Lower leg skin (tissue), 3 donors: ENCODE data around the gene CAPZA3.

ENCODE experiments used
- POLR2A ChIP-seq, 2 donors: fragments of 450-650 bp; IDR thresholded peaks; one replicate each; pipeline ENCODE4 v1.6.1; 2016 to 2017; ENCODE audit warnings: antibody characterized with exemption in 2 of 2, mild to moderate bottlenecking in 1 of 2, moderate library complexity in 1 of 2
- TF ChIP-seq, protein P1 (sequence below), 3 donors: fragments of 450-650 bp; IDR thresholded peaks; one replicate each; pipeline ENCODE4 v1.5.1; 2016; ENCODE audit warnings: antibody characterized with exemption in 3 of 3, mild to moderate bottlenecking in 3 of 3, moderate library complexity in 2 of 3

DNA sequence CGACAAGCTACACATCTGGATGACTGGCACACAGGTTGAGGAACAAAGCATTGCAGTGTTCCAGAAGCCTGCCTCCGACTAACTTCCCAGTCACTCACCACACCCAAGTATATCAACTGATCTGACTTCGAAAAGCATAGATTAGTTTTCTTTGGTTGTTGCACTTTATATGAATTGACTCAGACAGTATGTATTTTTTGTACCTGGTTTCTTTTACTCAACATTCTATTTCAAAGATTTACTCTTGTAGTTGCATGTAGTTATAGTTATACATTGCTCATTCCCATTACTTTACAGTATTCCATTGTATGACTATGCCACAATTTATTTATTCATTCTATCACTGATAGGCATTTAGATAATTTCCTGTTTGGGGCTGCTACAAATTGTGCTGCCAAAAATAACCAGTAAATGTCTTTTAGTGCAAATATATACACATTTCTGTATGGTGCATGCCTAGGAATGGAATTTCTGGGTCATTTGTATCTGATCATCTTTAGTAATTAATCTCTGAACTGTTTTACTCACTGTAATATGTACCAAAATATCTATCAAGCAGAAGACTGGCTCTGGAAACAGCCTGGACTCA lies 17.9 kb upstream of the CAPZA3 start:
- TF ChIP-seq, protein P1, sequence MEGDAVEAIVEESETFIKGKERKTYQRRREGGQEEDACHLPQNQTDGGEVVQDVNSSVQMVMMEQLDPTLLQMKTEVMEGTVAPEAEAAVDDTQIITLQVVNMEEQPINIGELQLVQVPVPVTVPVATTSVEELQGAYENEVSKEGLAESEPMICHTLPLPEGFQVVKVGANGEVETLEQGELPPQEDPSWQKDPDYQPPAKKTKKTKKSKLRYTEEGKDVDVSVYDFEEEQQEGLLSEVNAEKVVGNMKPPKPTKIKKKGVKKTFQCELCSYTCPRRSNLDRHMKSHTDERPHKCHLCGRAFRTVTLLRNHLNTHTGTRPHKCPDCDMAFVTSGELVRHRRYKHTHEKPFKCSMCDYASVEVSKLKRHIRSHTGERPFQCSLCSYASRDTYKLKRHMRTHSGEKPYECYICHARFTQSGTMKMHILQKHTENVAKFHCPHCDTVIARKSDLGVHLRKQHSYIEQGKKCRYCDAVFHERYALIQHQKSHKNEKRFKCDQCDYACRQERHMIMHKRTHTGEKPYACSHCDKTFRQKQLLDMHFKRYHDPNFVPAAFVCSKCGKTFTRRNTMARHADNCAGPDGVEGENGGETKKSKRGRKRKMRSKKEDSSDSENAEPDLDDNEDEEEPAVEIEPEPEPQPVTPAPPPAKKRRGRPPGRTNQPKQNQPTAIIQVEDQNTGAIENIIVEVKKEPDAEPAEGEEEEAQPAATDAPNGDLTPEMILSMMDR (IDR thresholded peaks at IDR 0.05), result no peak
- TF ChIP-seq POLR2A (IDR thresholded peaks at IDR 0.05), result no peak
